HG02938 (cell line): ENCODE results near the gene SLC25A3.

ENCODE experiments used
- ATAC-seq: cut with Tn5 transposase; IDR thresholded peaks from one replicate; pipeline ENCODE4 v1.9.1; 2021; ENCODE audit warnings: mild to moderate bottlenecking, moderate library complexity; ENCODE audit not compliant: unreplicated experiment

The SLC25A3 gene

GRCh38 chr12:98653866-98654493 is 60.5 kb downstream of the SLC25A3 start:
- ATAC-seq = peak; percentile 47
